Activated effector memory CD4-positive, alpha-beta T cell treated with Interleukin-2 at 50 U/mL for 16 hours (primary cell): ENCODE measurements around the gene SH3D19.
"Not testable (repeated sequence)": the region's sequence is repeated elsewhere in the genome, so short reads cannot be mapped to it uniquely, and the experiment has no call there.

Experiments used
- DNase-seq: peaks from one replicate; pipeline ENCODE4 v3.0.0-alpha.2; 2020

Gene SH3D19

GRCh38 chr4:151325111-151325948 lies at the start of gene SH3D19:
Gene SH3D19, minus strand, starts transcription at chr4:151325605. Its CDS starts 253 bp downstream, at chr4:151325352.
- DNase-seq = no peak

GRCh38 chr4:151362404-151363164 lies 37.2 kb upstream of the SH3D19 start:
- DNase-seq = peak; percentile 64

DNA sequence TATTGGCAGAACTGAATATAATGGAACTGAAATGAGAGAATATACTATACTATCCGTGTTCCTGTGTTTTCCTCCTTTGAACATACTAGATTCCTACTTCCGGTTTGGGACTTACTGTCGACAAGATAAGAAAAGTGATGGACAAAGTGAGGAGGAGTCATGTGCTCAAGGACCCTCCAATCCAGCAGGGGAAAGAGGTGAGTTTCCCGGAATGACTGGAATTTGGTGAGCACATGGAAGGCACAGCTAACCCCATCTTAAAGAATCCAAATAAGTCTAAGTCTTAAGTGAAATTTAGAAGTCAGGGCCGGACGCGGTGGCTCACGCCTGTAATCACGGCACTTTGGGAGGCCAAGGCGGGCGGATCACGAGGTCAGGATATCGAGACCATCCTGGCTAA lies 36.6 kb upstream of the SH3D19 start:
- DNase-seq = no peak

DNA sequence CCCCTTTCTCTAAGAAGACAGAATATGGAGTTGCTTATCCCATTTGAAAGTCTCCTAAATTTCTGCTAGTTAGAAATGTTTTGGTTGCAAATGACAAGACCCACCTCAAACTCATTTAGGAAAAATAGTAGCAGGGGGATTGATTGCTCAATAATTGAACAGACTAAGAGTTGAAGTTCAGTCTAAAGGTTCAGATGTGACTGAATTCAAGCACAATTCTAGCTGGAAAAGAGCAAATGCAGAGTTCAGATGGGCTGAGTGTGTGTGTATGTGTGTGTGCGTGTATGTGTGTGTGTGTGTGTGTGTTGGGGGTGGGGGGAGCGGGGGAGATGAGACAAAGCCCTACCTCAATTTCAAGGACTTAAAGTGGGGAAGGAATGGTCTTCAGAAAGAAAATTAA lies 35.7 kb upstream of the SH3D19 start:
- no peak for DNase-seq

DNA sequence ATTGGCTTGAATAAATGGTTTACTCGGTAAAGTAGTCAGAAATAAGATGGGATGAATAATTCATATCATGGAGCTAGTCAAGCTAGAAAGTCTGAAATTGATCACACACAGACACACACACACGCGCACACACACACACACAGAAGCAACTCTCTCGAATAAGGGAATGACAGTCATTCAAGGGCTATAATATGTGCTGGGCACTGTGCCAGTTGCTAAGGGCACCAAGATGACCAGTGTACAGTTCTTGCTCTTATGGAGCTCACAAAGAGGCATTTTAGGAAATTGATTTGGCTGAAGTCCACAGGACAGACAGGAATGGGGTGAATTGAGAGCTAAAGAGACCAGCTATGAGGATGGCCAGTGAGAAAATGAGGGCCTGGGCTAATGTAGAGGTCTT lies 34.2 kb upstream of the SH3D19 start:
- no peak for DNase-seq

DNA sequence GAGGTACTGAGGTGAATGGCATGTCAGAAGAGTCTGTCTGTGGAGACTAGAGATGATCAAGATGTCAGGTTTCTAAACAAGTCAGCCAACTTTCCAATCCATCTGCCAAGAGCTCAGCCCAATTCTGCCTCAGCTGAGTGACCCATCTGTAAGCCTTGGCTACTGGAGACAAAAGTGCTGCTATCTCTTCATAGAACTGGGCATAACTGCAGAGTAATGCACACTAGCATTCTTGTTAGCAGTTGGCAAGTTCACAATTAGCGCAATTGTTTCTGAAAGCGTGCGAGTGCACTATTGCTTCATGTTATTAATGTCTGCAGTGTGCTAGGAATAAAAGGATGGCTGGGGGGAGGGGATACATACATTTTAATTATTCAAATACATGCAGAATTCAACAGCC lies 32.9 kb upstream of the SH3D19 start:
- DNase-seq = no peak

- DNase-seq = no peak
These were observed 31.1 kb upstream of the SH3D19 start for GRCh38 chr4:151356510-151356909.

DNA sequence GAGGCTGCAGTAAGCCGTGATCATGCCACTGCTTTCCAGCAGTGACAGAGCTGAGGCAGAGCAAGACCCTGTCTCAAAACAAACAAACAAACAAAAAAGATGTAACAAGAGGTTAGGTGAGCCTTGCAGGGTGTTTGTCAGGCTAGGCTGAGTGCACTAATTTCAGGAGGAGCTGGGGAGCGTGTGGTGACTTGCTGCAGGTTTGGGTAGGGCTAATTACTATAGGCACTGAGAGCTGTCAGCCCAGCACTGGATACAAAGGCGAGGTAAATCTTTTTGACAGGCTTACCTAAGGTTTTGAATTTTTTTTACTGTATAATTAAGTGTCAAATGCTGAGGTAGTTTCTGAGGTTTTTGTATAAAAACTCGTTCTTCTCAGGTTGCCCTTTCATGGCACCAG lies 29.8 kb upstream of the SH3D19 start:
- DNase-seq = no peak

DNA sequence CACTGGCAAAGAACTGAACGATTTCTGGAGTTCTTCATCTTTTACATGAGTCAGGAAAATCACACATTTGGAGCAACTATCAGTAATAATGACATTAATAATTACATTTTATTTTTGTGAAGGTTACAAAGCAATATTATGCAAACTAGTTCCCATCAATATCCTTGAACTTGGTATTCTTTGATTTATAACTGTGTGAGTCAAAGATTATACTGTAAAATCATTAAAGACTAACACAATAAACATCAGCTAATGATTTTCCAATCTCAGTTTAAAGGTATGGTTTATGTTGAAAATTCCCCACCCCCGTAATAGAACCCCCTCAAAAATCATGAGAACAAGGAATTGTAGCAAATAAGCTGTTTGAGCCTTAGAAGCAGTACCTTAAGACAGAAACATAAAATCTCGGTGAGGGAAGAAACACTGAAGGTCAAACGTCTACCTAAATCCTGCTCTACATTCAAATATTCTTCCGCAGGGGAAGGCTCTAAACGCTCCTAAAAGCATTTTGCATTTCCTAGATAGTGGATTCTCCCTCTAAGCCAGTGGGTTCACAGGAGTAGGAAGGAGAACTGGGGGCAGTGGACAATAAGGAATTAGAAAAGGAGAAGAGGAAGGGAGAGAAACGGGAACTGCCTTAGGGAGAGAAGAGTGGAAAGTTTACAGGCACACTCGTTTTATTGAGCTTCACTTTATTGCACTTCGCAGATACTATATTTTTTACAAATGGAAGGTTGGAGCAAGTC lies 22.3 kb upstream of the SH3D19 start:
- DNase-seq = no peak

GRCh38 chr4:151344948-151345347 lies 19.5 kb upstream of the SH3D19 start:
- DNase-seq = no peak

- DNase-seq = no peak
These were observed 15.5 kb upstream of the SH3D19 start for GRCh38 chr4:151340751-151341385.

DNA sequence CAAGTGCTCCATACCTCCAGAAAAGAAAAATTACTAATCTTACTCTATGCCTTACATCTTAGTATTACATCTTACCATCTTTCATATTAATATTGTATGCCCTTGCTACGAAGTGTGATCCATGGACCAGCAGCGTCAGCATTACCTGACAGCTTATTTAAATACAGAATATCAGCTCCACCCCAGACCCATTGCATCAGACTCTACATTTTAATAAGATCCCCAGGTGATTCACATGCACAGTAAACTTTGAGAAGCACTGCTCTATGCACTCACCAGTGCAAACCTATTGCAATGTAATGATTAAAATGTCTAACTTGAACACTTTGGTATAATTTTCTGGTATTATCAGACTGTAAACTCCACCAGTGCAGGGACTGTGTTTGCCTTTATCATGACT lies 14.1 kb upstream of the SH3D19 start:
- no peak for DNase-seq

DNA sequence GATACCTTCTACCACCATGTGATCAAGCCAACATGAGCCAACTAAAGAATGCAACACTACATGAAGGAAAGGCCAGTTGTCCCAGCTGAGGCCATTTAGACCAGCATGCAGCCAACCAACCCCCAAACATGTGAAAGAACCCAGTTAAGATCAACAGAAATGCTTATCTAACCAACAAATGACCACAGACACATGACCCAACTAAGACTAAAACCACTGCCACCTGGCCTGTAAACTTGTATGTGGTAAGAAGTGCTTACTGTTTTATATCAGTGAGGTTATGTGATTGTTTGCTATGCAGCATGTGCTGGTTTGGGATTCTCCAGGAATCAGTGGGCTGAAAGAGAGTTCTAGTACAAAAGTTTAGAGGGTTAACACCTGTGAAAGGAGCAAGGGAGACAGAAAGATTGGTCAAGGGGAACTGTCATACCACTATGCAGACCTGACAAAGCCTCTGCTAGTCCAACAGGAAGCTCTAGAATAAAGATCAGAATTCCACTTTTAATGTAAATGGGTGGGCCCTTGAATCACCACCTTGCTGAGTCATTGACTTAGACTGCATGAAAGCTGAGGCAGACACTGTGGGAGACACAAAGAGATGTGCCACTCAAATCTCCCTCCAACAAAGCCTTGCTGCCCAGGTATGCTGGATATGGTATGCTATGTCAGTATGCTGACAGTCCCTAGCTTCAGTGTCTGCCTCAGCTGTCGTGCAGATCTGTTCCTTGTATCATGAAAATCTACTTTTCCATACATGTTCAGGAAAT lies 6.1 kb upstream of the SH3D19 start:
- no peak for DNase-seq

GRCh38 chr4:151329217-151330007 lies 4.0 kb upstream of the SH3D19 start:
- DNase-seq = no peak

DNA sequence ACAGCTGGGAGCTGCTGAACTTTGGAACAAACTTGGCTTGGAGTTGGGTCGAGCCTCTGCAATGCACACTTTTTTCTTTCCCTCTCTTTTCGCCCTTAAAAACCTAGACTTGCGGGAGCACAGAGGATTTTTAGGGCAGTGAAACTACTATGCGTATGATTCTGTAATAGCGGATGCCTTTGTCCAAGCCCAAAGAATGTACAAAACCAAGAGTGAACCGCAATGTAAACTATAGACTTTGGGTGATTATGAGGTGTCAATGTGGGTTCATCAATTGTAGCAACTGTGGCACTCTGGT lies 493 bp upstream of the SH3D19 start:
- DNase-seq = no peak

DNA sequence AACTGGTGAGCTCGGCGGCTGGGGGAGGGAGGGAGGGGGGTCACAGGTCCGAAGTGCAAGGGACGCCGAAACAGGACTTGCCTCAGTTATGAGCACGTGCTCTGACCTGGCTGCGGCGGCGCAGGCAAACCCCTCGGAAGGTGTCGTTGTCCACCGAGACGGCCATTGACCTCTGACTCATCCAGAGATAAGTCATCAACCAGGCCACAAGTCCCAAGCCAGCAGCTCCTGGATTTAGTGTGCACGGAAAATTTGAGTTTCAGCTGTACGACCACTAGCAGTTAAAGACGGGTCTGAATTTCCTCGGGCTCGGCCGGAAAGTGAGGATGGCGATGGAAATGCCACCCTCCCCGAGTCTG lies 674 bp downstream of the SH3D19 start:
- no peak for DNase-seq

DNA sequence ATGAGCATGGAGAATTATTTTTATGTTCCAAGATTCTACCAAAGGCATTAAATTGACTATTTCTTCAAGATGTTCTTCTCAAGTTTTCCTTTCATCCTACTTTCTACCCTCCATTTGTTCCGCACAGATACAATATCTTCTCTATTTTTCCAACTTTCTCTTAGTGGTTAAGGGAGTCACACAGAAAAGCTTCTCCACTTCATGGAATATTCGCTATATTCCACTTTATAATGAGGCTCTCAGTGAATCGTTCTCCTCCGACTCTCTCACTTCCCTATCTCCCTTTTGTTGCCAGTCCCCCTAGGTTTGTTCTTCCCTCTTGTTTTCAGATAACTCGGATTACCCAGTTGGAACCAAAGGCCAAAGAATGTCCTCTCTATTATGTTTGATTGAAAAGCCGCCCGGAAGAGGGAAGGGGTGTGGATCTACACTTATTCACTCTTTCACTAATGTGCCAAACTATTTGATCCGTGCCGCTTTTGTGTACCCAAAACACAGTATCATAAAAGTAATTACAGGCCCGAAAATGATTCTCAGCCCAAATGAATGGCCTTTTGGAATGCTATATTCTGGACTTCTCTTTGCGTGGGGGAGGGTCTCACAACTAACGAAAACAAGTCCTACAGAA lies 1.2 kb downstream of the SH3D19 start:
- DNase-seq = no peak

- no peak for DNase-seq
These were observed 1.7 kb downstream of the SH3D19 start for GRCh38 chr4:151323667-151324066.

GRCh38 chr4:151322570-151322969 lies 2.8 kb downstream of the SH3D19 start:
- DNase-seq = no peak

DNA sequence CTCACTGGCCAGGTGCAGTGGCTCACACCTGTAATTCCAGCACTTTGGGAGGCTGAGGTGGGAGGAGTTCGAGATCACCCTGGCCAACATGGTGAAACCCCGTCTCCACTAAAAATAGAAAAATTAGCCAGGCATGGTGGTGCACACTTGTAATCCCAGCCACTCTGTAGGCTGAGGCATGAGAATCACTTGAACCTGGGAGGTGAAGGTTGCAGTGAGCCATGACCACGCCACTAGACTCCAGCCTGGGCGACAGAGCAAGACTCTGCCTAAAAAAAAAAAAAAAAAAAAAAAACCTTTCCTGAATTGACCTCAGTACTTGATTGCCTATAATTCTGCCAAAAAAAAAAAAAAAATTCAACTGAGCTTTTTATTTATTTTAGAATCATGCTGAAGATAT lies 3.2 kb downstream of the SH3D19 start:
- not testable (repeated sequence) for DNase-seq

- no peak for DNase-seq
These were observed 3.8 kb downstream of the SH3D19 start for GRCh38 chr4:151321586-151321985.
